HG03066 (cell line): ENCODE data around the gene RANGAP1.

Experiments
- ATAC-seq: cut with Tn5 transposase; IDR thresholded peaks from one replicate; pipeline ENCODE4 v1.9.1; 2021; ENCODE audit warnings: low read depth; ENCODE audit not compliant: unreplicated experiment

Gene RANGAP1

GRCh38 chr22:41238570-41239442, 47.2 kb downstream of the RANGAP1 start:
- ATAC-seq, result no peak

- ATAC-seq, result no peak
Observed at GRCh38 chr22:41237707-41238569, 48.0 kb downstream of the RANGAP1 start.

GRCh38 chr22:41237036-41237706, 48.8 kb downstream of the RANGAP1 start:
- no peak for ATAC-seq

- ATAC-seq, result no peak
Observed at GRCh38 chr22:41234815-41235695, 50.9 kb downstream of the RANGAP1 start.

GRCh38 chr22:41231369-41231768, 54.6 kb downstream of the RANGAP1 start:
- ATAC-seq, result no peak

GRCh38 chr22:41230401-41230785, 55.6 kb downstream of the RANGAP1 start:
- ATAC-seq, result no peak

GRCh38 chr22:41229730-41230400, 56.1 kb downstream of the RANGAP1 start:
- no peak for ATAC-seq

- no peak for ATAC-seq
Observed at GRCh38 chr22:41229215-41229614, 56.8 kb downstream of the RANGAP1 start.

- ATAC-seq, result no peak
Observed at GRCh38 chr22:41226723-41227655, 59.0 kb downstream of the RANGAP1 start.

GRCh38 chr22:41223535-41223934, 62.5 kb downstream of the RANGAP1 start:
- ATAC-seq, result no peak

GRCh38 chr22:41222846-41223507, 63.0 kb downstream of the RANGAP1 start:
- no peak for ATAC-seq

GRCh38 chr22:41217553-41218157, 68.3 kb downstream of the RANGAP1 start:
- ATAC-seq, result no peak

- ATAC-seq, result no peak
Observed at GRCh38 chr22:41216984-41217383, 69.0 kb downstream of the RANGAP1 start.

- ATAC-seq, result no peak
Observed at GRCh38 chr22:41215926-41216325, 70.1 kb downstream of the RANGAP1 start.

- no peak for ATAC-seq
Observed at GRCh38 chr22:41215409-41215808, 70.6 kb downstream of the RANGAP1 start.

- no peak for ATAC-seq
Observed at GRCh38 chr22:41206719-41207118, 79.3 kb downstream of the RANGAP1 start.
